H1 (cell line): ENCODE results near the gene SNAPC3. TPM values are rescaled to one million over a fixed set of nuclear protein-coding genes. Genes with fewer than 3 reads are reported as not detected.

Experiments used
- CREB1 ChIP-seq: IDR thresholded peaks from 2 replicates; pipeline ENCODE4 v1.6.1; 2012; ENCODE audit warnings: inconsistent platforms
- YY1 ChIP-seq: IDR thresholded peaks from 2 replicates; pipeline ENCODE4 v1.6.1; 2011; ENCODE audit warnings: low read depth, mild to moderate bottlenecking, low read length
- polyA plus RNA-seq, 7 experiments: library from polyadenylated mRNA; depleted of rRNA in 3 of 7; stranded (reverse) in 5 of 7; unstranded in 2 of 7; fragments of >200 nt in 5 of 7; fragments of 200-250 nt in 2 of 7; gene quantifications; 1 replicate in 5 of 7; 2 replicates in 1 of 7; 4 replicates in 1 of 7; pipeline versions ENCODE4 v1.2.1 to v1.2.3, GENCODE V29; 2011 to 2013; ENCODE audit warnings: missing spikeins in 2 of 7, mixed read lengths in 2 of 7
- total RNA-seq: library from RNA; stranded (reverse); fragmentation: NEBNext Ultra II Directional; extraction: Animal tissue kit (Norgen Biotek cat#: 25700); gene quantifications from 2 replicates; pipeline ENCODE4 v1.2.1, GENCODE V29; 2021
- TF ChIP-seq, protein P1 (sequence below), 3 experiments: IDR thresholded peaks; 1 replicate in 2 of 3; 2 replicates in 1 of 3; pipeline versions ENCODE4 v1.5.1 to v1.6.1; 2011; ENCODE audit warnings: low read length in 3 of 3, mild to moderate bottlenecking in 3 of 3, inconsistent platforms in 2 of 3, low read depth in 1 of 3, moderate library complexity in 1 of 3; ENCODE audit not compliant: insufficient read depth in 1 of 3; ENCODE audit errors: control extremely low read depth in 1 of 3

SNAPC3 gene
- total and polyA plus RNA-seq, 2 of the 8 experiments (the other 6 are each of a cell fraction or from before 2014, with no cell fraction given), result 11.9 to 25.8 TPM

DNA sequence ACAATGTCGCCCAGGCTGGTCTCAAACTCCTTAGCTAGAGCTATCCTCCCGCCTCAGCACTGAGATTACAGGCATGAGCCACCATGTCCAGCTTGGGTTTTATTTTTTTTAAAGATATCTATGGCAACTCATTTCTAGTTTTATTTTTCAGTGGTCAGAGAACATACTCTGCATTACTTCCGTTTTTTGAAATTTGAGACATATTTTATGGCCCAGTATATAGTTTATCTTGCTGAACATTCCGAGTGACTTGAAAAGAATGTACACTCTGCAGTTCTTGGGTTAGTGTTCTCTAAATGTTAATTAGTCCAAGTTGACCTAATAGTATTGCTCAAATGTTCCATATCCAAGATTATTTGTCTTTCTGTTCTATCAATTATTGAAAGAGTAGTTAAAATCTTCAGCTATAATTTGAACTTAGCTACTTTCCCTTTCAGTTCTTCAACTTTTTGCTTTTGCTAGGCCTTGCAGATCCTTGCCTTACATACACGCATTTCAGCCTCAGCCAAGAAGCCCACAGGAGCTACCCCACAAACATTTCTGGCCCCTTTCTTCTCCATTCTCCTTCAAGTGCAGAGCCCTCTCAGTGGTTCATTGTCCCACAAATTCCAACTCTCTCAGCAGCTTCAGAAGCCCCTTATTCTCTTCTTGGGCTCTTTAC, 22.3 kb upstream of the SNAPC3 start (continued):
- TF ChIP-seq, protein P1, sequence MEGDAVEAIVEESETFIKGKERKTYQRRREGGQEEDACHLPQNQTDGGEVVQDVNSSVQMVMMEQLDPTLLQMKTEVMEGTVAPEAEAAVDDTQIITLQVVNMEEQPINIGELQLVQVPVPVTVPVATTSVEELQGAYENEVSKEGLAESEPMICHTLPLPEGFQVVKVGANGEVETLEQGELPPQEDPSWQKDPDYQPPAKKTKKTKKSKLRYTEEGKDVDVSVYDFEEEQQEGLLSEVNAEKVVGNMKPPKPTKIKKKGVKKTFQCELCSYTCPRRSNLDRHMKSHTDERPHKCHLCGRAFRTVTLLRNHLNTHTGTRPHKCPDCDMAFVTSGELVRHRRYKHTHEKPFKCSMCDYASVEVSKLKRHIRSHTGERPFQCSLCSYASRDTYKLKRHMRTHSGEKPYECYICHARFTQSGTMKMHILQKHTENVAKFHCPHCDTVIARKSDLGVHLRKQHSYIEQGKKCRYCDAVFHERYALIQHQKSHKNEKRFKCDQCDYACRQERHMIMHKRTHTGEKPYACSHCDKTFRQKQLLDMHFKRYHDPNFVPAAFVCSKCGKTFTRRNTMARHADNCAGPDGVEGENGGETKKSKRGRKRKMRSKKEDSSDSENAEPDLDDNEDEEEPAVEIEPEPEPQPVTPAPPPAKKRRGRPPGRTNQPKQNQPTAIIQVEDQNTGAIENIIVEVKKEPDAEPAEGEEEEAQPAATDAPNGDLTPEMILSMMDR (IDR thresholded peaks at IDR 0.05; ENCODE audit: control extremely low read depth in 1 of 3, insufficient read depth in 1 of 3, low read depth in 1 of 3, low read length in 3 of 3), result no peak
- TF ChIP-seq CREB1, result no peak
- no peak for TF ChIP-seq YY1
- TF ChIP-seq, all 59 proteins: peak for 0
